Sciatic nerve (tissue), 2 donors: Measurements from ENCODE around the gene AJAP1. TPM values are rescaled to one million over a fixed set of nuclear protein-coding genes. Genes with fewer than 3 reads are reported as not detected.

Source experiments
- ATAC-seq: fragments of 200-7000 bp; cut with Tn5 transposase; one replicate; pipeline ENCODE4 v1.9.1; 2020; ENCODE audit warnings: mild to moderate bottlenecking, moderate library complexity
- DNase-seq: peaks from one replicate; pipeline ENCODE4 v3.0.0-alpha.2; 2020; ENCODE audit warnings: low spot score
- intact Hi-C: fragments of 100-400 bp; cut with DNase I; formaldehyde crosslinking; loops from one replicate; pipeline ENCODE4 v1.14.2; 2022
- total RNA-seq: library from RNA; stranded (reverse); fragmentation: NEBNext Ultra II Directional; extraction: Animal tissue kit (Norgen Biotek cat#: 25700); gene quantifications from one replicate; pipeline ENCODE4 v1.2.1, GENCODE V29; 2021
- donor health status: DM: no; HTN: no; CAD: no.
- donor health status: DM: no; HTN: no; CAD: no.

Gene AJAP1
- total RNA-seq, 1 donor from 2014 or later = 1.4 TPM

- DNase-seq (no peak), ATAC-seq (no peak)
- intact Hi-C loops = no loop called here
Observed at GRCh38 chr1:4745560-4745959, 91.2 kb downstream of the AJAP1 start.

- DNase-seq (no peak), ATAC-seq (no peak)
- intact Hi-C loops = no loop called here
Observed at GRCh38 chr1:4749406-4749805, 95.0 kb downstream of the AJAP1 start.

GRCh38 chr1:4750177-4750576, 95.8 kb downstream of the AJAP1 start:
- DNase-seq (no peak), ATAC-seq (no peak)
- intact Hi-C loops = no loop called here

GRCh38 chr1:4752059-4752458, 97.7 kb downstream of the AJAP1 start:
- peak; percentile 70 for ATAC-seq
- no peak for DNase-seq
- intact Hi-C loops = no loop called here

GRCh38 chr1:4754816-4755215, 100.4 kb downstream of the AJAP1 start:
- DNase-seq = no peak
- ATAC-seq = no peak
- intact Hi-C loops = no loop called here

- ATAC-seq (no peak), DNase-seq (no peak)
- intact Hi-C loops = no loop called here
Observed at GRCh38 chr1:4755301-4755845, 101.0 kb downstream of the AJAP1 start.

GRCh38 chr1:4755864-4756504, 101.6 kb downstream of the AJAP1 start:
- ATAC-seq (no peak), DNase-seq (no peak)
- intact Hi-C loops = no loop called here

- no peak for DNase-seq
- intact Hi-C loops = no loop called here
- ATAC-seq = no peak
Observed at GRCh38 chr1:4756851-4757580, 102.6 kb downstream of the AJAP1 start.

GRCh38 chr1:4759671-4760070, 105.3 kb downstream of the AJAP1 start:
- DNase-seq (no peak), ATAC-seq (no peak)
- intact Hi-C loops = no loop called here

GRCh38 chr1:4760088-4760487, 105.7 kb downstream of the AJAP1 start:
- no peak for ATAC-seq
- intact Hi-C loops = no loop called here
- DNase-seq = no peak

- intact Hi-C loops = no loop called here
Observed at GRCh38 chr1:4761324-4761723, 106.9 kb downstream of the AJAP1 start.

GRCh38 chr1:4762146-4762545, 107.7 kb downstream of the AJAP1 start:
- DNase-seq (no peak), ATAC-seq (no peak)
- intact Hi-C loops = no loop called here

More at GRCh38 chr1:4761324-4761723, 106.9 kb downstream of the AJAP1 start:
- ATAC-seq (no peak), DNase-seq (no peak)

GRCh38 chr1:4767308-4767707, 112.9 kb downstream of the AJAP1 start:
- intact Hi-C loops = no loop called here
- ATAC-seq (no peak), DNase-seq (no peak)

GRCh38 chr1:4768553-4768952, 114.1 kb downstream of the AJAP1 start:
- intact Hi-C loops = no loop called here
- DNase-seq = no peak
- peak; percentile 41 for ATAC-seq

GRCh38 chr1:4769516-4770280, 115.3 kb downstream of the AJAP1 start:
- intact Hi-C loops = no loop called here
- ATAC-seq = no peak

GRCh38 chr1:4770713-4771112, 116.3 kb downstream of the AJAP1 start:
- intact Hi-C loops = no loop called here

More at GRCh38 chr1:4769516-4770280, 115.3 kb downstream of the AJAP1 start:
- no peak for DNase-seq

GRCh38 chr1:4771267-4771666, 116.9 kb downstream of the AJAP1 start:
- intact Hi-C loops = no loop called here
- DNase-seq = no peak
- ATAC-seq = no peak

More at GRCh38 chr1:4770713-4771112, 116.3 kb downstream of the AJAP1 start:
- ATAC-seq (no peak), DNase-seq (no peak)

- intact Hi-C loops = no loop called here
- no peak for ATAC-seq
- no peak for DNase-seq
Observed at GRCh38 chr1:4771721-4772120, 117.3 kb downstream of the AJAP1 start.

- DNase-seq (no peak), ATAC-seq (no peak)
- intact Hi-C loops = no loop called here
Observed at GRCh38 chr1:4772294-4773010, 118.0 kb downstream of the AJAP1 start.
